Cardiac fibroblast (primary cell): ENCODE results near the gene APOLD1.

Experiments used
- DNase-seq, 2 donors: peaks; one replicate each; pipeline versions ENCODE4 v3.0.0 to v3.0.0-alpha.2; 2010; ENCODE audit warnings: low read depth in 2 of 2
- H3K4me3 ChIP-seq, 2 donors: replicated peaks in 1 of 2; 1 replicate in 1 of 2; 2 replicates in 1 of 2; pipeline ENCODE4 v1.5.1; 2011; ENCODE audit warnings: low read depth in 2 of 2, low read length in 2 of 2, mild to moderate bottlenecking in 2 of 2, moderate library complexity in 1 of 2
- CTCF ChIP-seq: IDR thresholded peaks from one replicate; pipeline ENCODE4 v1.5.1; 2011; ENCODE audit warnings: low read depth, mild to moderate bottlenecking, low read length, inconsistent platforms

APOLD1 gene

GRCh38 chr12:12807970-12808702 is 22.7 kb downstream of the APOLD1 start:
- peak; percentile 60 to 76 for DNase-seq
- TF ChIP-seq CTCF = no peak
- peak overlapping the region in 1 of 2 donors; percentile 26 for H3K4me3 ChIP-seq

- no peak for TF ChIP-seq CTCF
- no peak overlapping the region for H3K4me3 ChIP-seq
- no peak for DNase-seq
Measured at GRCh38 chr12:12810553-12811021, 25.1 kb downstream of the APOLD1 start.

GRCh38 chr12:12811343-12811742 is 25.9 kb downstream of the APOLD1 start:
- no peak overlapping the region for H3K4me3 ChIP-seq
- no peak for DNase-seq
- no peak for TF ChIP-seq CTCF

GRCh38 chr12:12812174-12812573 is 26.7 kb downstream of the APOLD1 start:
- no peak for DNase-seq
- no peak overlapping the region for H3K4me3 ChIP-seq
- TF ChIP-seq CTCF = no peak

GRCh38 chr12:12812618-12813119 is 27.2 kb downstream of the APOLD1 start:
- H3K4me3 ChIP-seq = no peak overlapping the region
- no peak for DNase-seq
- no peak for TF ChIP-seq CTCF

GRCh38 chr12:12813120-12814101 is 28.0 kb downstream of the APOLD1 start, which contains the start of gene DDX47:
TSS of gene DDX47 (plus strand) at chr12:12813346. CDS start at chr12:12813368, 22 bp downstream.
- H3K4me3 ChIP-seq = peak within 1 kb of the TSS; percentile 65 to 74
- peak; percentile 98 for TF ChIP-seq CTCF
- DNase-seq = peak; percentile 93 to 94
